NK-92 (cell line): ENCODE measurements around the gene DOCK2.

ENCODE experiments used
- DNase-seq: peaks from one replicate; lab custom pipeline; 2025; ENCODE audit not compliant: unreplicated experiment; lab: John Stamatoyannopoulos, UW

The DOCK2 gene

GRCh38 chr5:170111088-170111785, 474.2 kb downstream of the DOCK2 start:
- no peak for DNase-seq

GRCh38 chr5:170112876-170113521, 475.9 kb downstream of the DOCK2 start:
- no peak for DNase-seq

- DNase-seq = no peak
These were observed 476.4 kb downstream of the DOCK2 start for GRCh38 chr5:170113522-170113900.

- DNase-seq = no peak
These were observed 477.2 kb downstream of the DOCK2 start for GRCh38 chr5:170114271-170114670.

GRCh38 chr5:170115925-170116324, 478.9 kb downstream of the DOCK2 start:
- DNase-seq = no peak

GRCh38 chr5:170117736-170118135, 480.7 kb downstream of the DOCK2 start:
- no peak for DNase-seq

GRCh38 chr5:170120576-170120975, 483.5 kb downstream of the DOCK2 start:
- no peak for DNase-seq

GRCh38 chr5:170121321-170121720, 484.2 kb downstream of the DOCK2 start:
- DNase-seq = no peak

GRCh38 chr5:170126061-170126460, 489.0 kb downstream of the DOCK2 start:
- DNase-seq = no peak

- DNase-seq = no peak
These were observed 489.6 kb downstream of the DOCK2 start for GRCh38 chr5:170126626-170127025.

GRCh38 chr5:170131235-170131634, 494.2 kb downstream of the DOCK2 start:
- no peak for DNase-seq

GRCh38 chr5:170132269-170132975, 495.3 kb downstream of the DOCK2 start:
- DNase-seq = no peak
